HG03159 (cell line): Measurements from ENCODE around the gene FAM131B.
"Not testable (repeated sequence)": the region's sequence is repeated elsewhere in the genome, so short reads cannot be mapped to it uniquely, and the experiment has no call there.

Source experiments
- ATAC-seq: cut with Tn5 transposase; IDR thresholded peaks from one replicate; pipeline ENCODE4 v1.9.1; 2021; ENCODE audit warnings: mild to moderate bottlenecking, moderate library complexity; ENCODE audit not compliant: unreplicated experiment

Gene FAM131B

DNA sequence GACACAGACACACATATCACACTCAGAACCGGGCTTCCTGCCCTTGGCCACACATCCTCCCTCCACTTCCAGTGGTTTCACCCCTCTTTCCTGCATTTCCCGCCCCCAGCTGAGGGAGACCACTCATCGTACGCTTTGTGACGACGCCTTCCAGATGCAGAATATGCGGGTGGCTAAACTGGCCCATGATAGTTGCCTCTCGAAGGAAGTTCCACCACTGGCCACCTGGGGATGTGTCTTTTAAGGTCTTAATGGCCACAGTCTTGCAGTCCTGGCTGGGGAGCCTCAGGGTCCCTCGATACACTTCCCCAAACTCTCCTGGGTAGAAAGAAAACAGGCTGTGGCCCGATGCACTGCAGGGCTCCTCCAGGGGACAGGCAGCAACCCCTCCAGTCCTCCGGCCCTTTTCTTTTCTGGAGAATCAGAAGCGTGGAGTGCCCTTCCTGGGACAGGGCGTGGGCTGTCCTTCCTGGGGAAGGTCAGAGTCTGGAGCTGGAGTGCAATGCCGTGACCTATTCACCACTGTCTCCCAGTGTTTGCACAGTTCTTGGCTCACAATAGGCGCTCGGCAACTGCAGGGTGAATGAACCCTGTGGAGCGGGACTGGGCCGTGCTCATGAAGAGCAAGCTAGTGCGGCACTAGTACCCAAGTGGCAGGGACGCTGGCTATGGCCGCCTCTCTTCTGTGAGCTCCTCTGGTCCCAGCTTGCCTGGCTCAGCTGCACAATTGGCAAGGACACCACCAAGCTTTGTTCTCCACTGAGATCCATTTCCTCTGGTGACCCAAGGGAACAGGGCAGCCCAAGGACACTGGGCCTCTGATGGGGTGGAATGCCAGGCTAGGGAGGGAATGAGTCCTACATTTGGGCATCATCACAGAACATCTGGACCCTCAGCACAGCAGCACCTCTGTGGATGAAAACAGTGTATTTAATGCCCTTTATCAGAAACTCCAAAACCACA lies 33.0 kb upstream of the FAM131B start:
- ATAC-seq, result peak; percentile 51

DNA sequence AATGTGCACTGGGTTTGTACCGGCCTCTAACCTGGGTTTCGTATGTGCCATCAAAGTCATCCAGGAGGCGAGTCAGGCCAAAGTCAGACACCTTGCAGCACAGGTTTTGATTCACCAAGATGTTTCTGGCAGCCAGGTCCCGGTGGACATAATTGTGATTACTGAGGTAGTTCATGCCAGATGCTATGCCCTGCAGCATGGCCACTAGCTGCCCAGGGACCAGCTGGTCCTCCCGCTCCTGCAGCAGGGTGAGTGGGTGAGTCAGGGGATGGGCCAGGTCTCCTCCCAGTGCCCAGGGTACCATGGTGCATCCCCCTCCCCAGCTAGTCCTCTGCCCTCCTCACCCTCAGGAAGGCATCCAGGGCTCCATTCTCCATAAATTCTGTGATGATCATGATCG lies 32.3 kb upstream of the FAM131B start:
- ATAC-seq, result no peak

DNA sequence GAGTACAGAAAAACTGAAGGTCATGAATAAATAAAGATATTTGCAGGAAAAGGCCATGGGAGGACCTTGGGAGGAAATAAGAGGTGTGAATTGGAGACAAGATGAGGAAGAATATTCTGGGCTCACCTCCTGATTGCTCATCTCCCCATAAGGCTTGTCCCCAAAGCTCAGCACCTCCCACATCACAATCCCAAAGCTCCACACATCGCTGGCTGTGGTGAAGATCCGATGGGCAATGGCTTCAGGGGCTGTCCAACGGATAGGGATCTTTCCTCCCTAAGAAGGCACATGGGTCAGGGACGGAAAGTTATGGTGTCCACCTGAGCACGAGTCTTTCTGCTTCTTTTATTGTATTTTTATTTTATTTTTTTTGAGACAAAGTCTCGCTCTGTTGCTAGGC lies 31.6 kb upstream of the FAM131B start:
- no peak for ATAC-seq

DNA sequence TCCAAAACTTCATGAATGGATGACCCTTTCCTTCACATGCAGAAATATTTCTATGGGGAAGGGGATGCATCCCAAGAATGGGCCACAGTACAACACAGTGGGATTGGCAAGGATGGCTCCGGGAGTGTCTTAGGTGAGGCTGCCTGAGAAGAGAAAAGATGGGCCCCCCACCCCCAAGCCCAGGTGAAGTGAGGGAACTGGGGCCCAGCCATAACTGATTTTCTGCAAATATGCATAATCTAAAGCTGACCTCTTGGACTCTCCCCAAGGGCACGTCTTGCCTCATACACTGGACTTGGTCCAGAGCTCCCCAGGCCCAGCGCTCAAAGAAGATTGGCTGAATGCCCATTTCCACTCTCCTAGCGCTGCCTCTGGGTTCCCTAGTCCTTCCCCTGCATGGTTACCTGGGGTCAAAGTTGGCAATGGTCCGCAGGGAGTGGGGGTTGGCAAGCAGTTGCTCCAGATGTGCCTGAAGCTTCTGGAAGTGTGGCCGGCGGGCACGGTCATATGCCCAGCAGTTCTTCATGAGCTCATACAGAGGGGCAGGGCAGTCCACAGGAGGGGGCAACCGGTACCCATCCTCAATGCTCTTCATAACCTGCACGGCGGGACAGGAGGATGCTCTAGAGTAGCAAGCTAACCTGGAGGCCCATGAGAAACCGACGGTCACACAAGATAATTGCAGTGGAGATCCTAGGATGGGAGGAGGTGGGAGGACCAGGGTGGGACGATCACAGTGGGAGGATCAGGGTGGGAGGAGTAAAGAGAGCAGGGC lies 30.9 kb upstream of the FAM131B start:
- no peak for ATAC-seq

DNA sequence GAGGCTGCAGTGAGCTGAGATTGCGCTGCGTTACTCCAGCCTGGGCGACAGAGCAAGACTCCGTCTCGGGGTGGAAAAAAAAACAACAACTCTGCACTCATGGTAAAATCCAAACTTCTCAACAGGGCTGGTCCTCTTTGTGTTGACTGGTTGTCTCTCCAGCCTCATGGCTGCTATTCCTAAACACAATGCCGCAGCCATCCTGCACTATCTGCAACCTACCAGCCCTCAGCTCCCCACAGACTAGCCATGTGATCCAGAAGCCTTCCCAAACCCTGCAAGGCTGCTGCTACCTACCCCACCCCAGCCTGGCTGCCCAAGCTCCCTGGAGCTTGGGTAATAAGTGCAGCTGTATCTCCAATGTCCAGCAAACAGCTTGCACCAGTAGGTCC lies 30.4 kb upstream of the FAM131B start:
- no peak for ATAC-seq

DNA sequence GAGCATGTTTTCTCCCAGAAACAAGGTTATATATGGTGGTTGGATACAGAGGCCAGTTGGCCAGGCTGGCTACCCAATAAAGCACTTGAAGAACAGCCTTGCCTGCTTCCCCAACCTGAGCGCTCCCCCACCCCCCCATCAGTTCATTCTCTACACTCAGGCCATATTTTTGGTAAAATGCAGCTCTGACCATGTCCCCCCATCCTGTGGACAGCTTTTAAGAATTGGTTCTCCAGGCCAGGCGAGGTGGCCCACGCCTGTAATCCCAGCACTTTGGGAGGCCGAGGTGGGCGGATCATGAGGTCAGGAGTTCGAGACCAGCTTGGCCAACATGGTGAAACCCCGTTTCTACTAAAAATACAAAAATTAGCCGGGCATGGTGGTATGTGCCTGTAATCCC lies 29.9 kb upstream of the FAM131B start:
- not testable (repeated sequence) for ATAC-seq

DNA sequence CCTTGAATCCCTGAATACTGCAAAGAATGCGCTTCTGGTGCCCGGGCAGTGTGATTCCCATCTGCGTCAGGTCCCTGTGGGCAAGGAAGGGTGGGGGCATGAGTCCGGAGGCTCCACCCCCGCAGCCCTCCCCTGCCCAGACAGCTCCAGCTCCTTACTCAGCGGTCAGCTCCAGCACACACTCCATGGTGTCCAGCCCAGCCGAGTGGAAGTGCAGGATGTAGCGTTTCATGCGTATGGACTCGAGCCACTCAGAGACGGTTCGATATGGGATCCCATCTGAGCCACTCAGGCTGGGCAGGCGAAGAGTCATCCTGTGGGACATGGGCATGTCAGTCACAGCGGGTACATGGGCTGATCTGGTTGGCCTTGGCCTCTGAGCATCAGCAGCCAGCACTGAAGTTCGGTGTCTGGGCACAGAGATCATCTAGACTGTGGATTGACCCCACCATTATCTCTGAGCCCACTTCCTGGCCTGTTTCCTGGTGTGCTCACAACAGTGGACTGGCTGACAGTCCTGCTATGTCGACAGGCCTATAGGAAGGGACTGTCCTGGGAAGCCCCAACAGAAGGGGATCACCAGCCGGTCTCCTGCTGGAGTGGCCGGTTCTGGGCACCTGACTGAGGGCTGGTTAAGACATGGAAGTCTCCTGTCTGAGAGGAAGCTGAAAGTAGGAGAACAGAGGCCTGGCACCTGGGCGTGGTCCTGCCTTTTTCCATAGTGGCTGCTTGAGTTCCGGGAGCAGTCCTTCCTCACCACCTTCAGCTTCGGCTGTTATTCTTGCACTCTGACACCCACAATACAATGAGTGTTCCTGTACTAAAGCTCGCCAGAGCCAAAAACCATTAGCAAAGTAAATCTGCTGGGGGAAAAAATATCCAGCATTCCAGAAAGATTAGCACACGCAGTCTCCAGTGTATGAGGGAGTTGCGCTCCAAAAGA lies 29.2 kb upstream of the FAM131B start:
- ATAC-seq, result no peak

DNA sequence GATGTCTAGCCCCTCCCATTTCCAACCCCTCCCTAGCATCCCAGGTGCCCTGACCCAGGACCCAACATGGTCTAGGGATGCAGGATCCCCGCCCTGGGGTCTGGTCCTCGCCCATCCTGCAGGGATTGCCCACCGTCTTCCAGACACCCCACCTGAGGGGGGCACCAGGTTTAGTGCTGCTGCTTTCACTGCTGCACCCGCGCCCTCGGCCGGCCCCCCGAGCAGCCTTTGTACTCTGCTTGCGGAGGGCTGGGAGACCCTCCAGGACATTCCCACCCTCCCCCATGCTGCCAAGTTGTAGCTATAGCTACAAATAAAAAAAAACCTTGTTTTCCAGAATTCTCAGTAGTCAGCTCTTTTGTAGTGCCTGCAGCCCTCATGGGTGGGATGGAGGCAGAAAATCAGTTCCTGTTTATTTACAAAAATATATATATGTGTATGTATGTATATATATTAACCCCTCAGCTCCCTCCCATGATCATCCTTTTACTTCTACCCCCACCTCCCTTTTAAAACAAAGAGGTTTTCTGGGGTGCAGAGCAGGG lies 28.3 kb upstream of the FAM131B start:
- no peak for ATAC-seq

DNA sequence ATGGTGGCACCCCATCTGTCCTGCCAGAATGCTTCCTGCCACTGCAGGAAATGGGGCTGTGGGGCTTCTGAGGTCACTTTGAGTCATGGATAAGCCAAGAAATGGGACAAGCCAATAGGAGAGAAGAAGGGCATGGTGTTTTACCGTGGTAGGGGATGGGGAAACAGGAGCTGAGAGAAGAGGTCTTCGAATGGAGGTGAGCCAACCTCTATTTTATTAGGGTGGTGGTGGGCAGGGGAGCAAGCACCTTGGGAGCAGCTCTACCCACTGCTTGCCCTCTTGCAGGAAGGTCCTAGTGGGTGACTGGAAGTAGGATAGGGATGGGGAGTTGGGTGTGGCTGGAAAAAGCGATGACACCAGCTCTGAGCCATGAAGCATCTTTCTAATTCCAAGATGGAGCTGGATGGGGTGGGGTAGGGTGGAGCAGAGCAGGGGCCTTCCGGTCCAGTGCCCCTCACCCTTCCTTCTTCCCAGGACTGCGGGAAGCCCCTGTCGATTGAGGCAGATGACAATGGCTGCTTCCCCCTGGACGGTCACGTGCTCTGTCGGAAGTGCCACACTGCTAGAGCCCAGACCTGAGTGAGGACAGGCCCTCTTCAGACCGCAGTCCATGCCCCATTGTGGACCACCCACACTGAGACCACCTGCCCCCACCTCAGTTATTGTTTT lies 27.7 kb upstream of the FAM131B start:
- ATAC-seq, result no peak

DNA sequence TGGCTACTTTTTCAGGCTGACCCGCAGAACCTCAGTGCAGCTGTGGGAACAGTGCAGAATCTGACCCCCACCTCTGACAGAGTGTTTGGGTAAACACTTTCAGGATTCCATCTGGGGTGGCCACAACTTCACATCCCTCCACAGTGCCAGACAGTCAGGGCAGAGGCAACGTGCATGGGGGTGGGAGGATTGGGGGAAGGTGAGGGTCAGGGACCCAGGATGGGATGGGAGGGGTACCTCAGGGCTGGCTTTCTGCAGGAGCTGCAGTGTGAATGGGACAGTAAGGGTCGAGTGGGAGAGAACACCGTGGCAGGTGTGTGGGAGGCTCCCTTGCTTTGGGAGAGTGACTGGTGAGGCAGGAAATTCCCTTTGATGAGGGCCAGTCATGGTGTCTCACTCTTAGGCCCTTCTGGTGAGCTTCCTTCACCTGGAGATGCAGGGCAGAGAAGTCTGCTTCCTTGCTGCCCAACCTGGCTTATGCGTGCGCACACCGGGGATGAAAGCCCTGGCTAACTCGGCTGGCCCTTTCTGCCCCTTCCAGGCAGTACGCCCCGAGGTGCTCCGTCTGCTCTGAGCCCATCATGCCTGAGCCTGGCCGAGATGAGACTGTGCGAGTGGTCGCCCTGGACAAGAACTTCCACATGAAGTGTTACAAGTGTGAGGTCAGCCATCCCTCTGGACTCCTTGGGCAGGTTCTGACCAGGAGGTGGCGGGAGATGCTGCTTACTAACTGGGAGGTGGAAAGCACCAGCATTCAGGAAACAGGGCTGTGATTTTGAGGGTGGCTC lies 27.0 kb upstream of the FAM131B start:
- no peak for ATAC-seq

DNA sequence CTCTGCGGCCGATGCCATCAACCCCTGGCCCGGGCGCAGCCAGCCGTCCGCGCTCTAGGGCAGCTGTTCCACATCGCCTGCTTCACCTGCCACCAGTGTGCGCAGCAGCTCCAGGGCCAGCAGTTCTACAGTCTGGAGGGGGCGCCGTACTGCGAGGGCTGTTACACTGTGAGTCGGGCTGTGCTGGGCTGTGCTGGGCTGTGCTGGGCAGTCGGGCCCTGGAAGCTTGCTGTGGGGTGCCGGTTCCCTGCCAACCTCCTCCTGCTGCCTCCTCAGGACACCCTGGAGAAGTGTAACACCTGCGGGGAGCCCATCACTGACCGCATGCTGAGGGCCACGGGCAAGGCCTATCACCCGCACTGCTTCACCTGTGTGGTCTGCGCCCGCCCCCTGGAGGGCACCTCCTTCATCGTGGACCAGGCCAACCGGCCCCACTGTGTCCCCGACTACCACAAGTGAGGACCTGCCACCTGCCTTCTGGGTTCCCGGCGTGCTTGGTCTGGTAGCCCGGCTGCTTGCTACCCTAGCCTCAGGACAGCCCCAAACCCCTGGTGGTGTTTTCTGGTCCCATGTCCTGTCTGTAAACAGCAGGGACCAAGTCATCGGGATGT lies 26.1 kb upstream of the FAM131B start:
- ATAC-seq, result no peak

DNA sequence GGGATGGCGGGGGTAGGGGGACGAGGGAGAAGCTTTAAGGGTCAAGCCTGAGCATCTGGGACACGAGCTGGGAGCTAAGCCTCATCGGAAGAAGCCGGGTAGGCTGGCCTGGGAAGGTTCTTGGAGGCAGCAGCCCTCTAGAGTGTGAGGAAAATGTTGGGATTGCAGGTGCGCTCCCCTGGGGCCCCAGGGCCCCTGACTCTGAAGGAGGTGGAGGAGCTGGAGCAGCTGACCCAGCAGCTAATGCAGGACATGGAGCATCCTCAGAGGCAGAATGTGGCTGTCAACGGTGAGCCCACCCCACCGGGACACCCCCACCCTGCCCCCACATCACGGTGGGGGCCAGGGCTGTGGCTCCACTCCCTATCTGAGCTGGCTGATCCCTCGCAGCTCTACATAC lies 25.5 kb upstream of the FAM131B start:
- ATAC-seq, result no peak

DNA sequence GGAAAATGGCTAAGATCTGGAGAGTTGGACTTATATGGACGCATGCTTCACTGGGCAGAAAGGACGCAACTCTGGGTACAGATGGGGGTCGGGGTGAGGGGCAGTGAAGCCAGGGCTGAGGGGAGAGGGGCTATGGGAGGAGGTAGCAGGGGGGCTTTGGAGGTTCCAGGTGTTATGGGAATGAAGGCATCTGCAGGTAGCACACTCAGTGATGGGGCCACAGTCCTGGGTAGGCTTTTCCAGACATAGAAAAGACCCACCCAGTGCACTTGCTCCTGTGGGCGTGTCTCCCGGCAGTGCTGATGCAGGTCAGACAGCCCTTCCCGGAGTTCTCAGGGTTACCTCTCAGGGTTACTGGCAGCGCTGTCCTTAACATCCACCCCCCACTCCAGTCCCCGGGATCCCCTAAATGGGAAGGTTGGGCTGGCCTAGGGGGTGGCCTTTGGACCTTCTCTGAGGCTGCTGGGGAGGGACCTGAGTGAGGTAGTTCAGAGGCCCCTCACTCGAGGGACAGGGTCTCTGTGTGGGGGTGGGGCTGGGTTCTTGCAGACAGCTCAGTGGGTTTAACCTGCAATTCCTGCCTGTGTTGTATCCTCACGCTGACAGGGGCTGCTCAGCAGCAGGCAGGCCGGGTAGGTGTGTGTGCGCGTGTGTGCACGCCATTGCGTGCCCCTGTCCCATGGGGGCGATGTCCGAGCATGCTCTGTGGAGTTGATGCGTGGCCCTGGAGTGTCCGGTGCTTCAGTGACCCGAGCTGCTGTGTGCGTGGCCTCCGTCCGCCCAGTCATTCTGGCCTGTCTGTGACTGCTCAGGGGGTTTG lies 24.9 kb upstream of the FAM131B start:
- no peak for ATAC-seq

DNA sequence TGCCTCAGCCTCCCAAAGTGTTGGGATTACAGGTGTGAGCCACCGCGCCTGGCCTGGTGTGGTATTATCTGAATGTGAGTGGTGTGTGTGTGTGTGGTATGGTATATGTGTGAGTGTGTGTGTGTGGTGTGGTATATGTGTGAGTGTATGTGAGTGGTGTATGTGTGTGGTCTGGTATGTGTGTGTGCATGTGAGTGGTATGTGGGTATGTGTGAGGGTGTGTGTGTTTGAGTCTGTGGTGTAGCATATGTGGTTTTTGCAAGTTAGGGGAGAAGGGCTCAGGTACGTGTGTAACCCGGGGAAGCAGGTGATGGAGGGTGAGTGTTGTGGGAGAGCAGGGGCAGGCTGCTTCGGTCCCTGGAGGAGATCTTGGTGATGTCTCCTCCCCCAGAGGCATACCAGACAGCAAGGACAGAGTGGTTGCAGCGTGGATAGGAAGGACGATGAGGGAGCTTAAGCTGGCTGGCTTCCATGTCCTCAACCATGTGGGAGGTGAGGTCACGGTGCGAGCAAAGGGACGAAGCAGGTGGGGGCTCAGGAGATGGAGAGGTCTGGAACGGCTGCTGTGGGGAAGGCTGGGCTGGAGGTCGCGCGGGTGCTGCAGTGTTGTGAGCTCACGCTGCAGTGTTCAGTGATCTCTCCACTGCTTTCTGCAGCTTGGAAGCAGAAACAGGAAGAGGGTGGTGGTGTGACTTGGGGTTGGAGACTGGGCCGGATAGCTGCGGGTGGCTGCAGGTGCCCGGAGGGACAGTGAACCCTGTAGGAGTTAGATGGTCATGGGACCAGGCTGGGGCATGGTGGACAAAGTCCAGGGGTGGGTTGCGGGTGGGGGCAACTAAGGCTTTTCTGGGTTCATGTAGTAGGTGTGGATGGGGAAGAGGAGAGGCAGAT lies 23.6 kb upstream of the FAM131B start:
- ATAC-seq, result peak; percentile 34

DNA sequence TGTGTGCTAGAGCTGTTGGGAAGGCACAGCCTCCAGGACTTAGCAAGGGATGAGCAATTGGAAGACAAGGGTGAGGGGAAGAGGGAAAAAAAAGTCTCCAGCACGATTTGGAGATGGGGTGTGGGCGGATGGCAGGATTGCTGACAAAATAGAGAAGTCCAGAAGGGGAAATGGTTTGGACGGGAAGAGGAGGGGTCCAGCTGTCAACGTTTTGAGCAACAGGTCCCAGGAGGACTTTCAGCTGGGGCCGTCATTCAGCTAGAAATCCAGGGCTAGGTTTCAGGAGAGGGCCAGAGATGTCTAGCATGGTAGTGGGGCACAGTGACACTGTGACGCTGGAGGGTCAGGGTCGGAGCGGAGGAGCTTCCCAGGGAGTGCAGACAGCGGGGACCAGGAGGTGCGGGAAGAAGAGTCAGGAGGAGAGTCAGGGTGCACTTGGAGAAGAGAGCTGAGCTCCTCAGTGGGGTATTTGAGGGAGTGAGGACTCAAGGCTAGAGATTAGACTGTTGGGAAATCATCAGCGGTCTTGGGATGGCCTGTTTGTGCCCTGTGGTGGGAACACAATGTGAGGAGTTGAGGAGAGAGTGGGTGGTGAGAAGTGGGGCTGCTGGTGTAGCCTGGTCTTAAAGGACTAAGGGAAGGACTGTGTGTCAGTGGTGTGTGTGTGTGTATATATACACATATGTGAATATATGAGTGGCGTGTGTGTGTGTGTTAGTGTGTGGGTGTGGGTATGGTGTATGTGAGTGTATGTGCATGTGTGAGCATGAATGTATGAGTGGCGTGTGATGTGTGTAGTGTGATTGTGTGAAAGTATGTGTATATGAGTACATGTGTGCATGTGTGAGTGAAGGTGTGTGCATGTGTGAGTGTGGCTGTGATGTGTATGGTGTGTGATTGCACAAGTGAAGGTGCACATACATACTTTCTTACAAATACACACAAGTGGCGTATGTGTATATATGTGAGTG lies 22.4 kb upstream of the FAM131B start:
- no peak for ATAC-seq

DNA sequence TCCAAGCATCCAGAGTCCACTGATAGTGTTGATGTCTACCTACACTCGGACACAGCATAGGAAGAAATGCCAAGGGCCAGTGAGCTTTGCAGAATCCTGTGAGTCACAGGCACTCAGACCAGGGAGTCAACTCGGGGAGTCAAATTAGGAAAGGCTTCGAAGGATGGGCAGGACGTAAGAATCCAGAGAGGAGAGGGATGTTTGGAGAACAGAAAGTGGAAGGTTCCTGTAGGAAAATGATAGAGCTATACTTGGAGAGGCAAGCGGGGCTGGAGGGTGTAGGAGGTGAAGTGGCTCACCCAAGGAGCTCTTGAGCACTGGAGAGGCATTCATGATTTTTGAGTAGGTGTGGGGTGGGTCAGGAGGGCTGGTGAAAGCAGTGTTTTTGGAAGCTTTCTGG lies 21.6 kb upstream of the FAM131B start:
- ATAC-seq, result no peak
